GM19455 (cell line): ENCODE measurements around the gene ARL13A.
"Not testable (repeated sequence)": the region's sequence is repeated elsewhere in the genome, so short reads cannot be mapped to it uniquely, and the experiment has no call there.

Experiments
- ATAC-seq: cut with Tn5 transposase; IDR thresholded peaks from one replicate; pipeline ENCODE4 v1.9.1; 2021; ENCODE audit not compliant: unreplicated experiment

Gene ARL13A

GRCh38 chrX:100984818-100985217 lies 15.3 kb downstream of the ARL13A start:
- no peak for ATAC-seq

GRCh38 chrX:100990139-100990538 lies 20.6 kb downstream of the ARL13A start:
- no peak for ATAC-seq

- ATAC-seq, result no peak
Observed at GRCh38 chrX:100994352-100995281, 25.1 kb downstream of the ARL13A start.

GRCh38 chrX:100995469-100995868 lies 26.0 kb downstream of the ARL13A start:
- no peak for ATAC-seq

- ATAC-seq, result no peak
Observed at GRCh38 chrX:100999451-100999850, 29.9 kb downstream of the ARL13A start.

GRCh38 chrX:101009090-101009489 lies 39.6 kb downstream of the ARL13A start:
- ATAC-seq, result no peak

- ATAC-seq, result not testable (repeated sequence)
Observed at GRCh38 chrX:101012031-101012430, 42.5 kb downstream of the ARL13A start.

- no peak for ATAC-seq
Observed at GRCh38 chrX:101022020-101022419, 52.5 kb downstream of the ARL13A start.

GRCh38 chrX:101025126-101025525 lies 55.6 kb downstream of the ARL13A start:
- ATAC-seq, result no peak

- no peak for ATAC-seq
Observed at GRCh38 chrX:101028562-101028961, 59.1 kb downstream of the ARL13A start.

GRCh38 chrX:101029665-101030064 lies 60.2 kb downstream of the ARL13A start:
- no peak for ATAC-seq

- no peak for ATAC-seq
Observed at GRCh38 chrX:101037231-101037630, 67.7 kb downstream of the ARL13A start.

- no peak for ATAC-seq
Observed at GRCh38 chrX:101040197-101040596, 70.7 kb downstream of the ARL13A start.
